Measurements from ENCODE around the gene UNC13D.

GRCh38 chr17:75824666-75825065 is 19.5 kb downstream of the UNC13D start:
- TF ChIP-seq CTCF (IDR thresholded peaks at IDR 0.05; ENCODE audit: low read length) (no peak), EZH2 (optimal IDR thresholded peaks at IDR 0.05; ENCODE audit: low read depth, low read length) (no peak), EZH2phosphoT487 (IDR thresholded peaks at IDR 0.05; ENCODE audit: low read length) (no peak)

All from MM.1S (cell line).